Smooth muscle cell (in vitro differentiated cells): ENCODE measurements around the gene RRP1. TPM values are rescaled to one million over a fixed set of nuclear protein-coding genes. Genes with fewer than 3 reads are reported as not detected.
A peak's percentile ranks its signal among the peaks of the same experiment; 100 is the strongest.

ENCODE experiments used
- DNase-seq: peaks from one replicate; lab custom pipeline; 2025; ENCODE audit not compliant: unreplicated experiment; lab: John Stamatoyannopoulos, UW
- H2AFZ ChIP-seq: fragments of 200-600 bp; sonication (generic); 2 replicates; pipeline ENCODE4 v1.6.0; 2016; ENCODE audit warnings: antibody characterized with exemption, low read depth, mild to moderate bottlenecking
- H3F3A ChIP-seq: fragments of 200-600 bp; sonication (generic); 2 replicates; pipeline ENCODE4 v1.6.0; 2017; ENCODE audit warnings: antibody characterized with exemption, low read depth
- H3K27ac ChIP-seq: fragments of 200-600 bp; sonication (generic); 2 replicates; pipeline ENCODE4 v1.5.1; 2016; ENCODE audit warnings: low read depth, mild to moderate bottlenecking
- H3K27me3 ChIP-seq: fragments of 200-600 bp; sonication (generic); 2 replicates; pipeline ENCODE4 v1.6.1; 2016; ENCODE audit warnings: low read depth, mild to moderate bottlenecking
- H3K36me3 ChIP-seq: fragments of 200-600 bp; sonication (generic); 2 replicates; pipeline ENCODE4 v1.5.1; 2016; ENCODE audit warnings: low read depth
- H3K4me1 ChIP-seq: fragments of 200-600 bp; sonication (generic); 2 replicates; pipeline ENCODE4 v1.5.1; 2016; ENCODE audit warnings: low read depth
- H3K4me2 ChIP-seq: fragments of 200-600 bp; sonication (generic); 2 replicates; pipeline ENCODE4 v1.6.0; 2016; ENCODE audit warnings: mild to moderate bottlenecking
- H3K4me3 ChIP-seq: fragments of 200-600 bp; sonication (generic); 2 replicates; pipeline ENCODE4 v1.5.1; 2016; ENCODE audit warnings: mild to moderate bottlenecking
- H3K79me2 ChIP-seq: fragments of 200-600 bp; sonication (generic); 2 replicates; pipeline ENCODE4 v1.6.0; 2016; ENCODE audit warnings: low read depth, mild to moderate bottlenecking
- H3K9ac ChIP-seq: fragments of 200-600 bp; sonication (generic); 2 replicates; pipeline ENCODE4 v1.6.0; 2016; ENCODE audit warnings: low read depth
- H3K9me3 ChIP-seq: fragments of 200-600 bp; sonication (generic); replicated peaks from 2 replicates; pipeline ENCODE4 v1.5.1; 2016; ENCODE audit warnings: low read depth
- H4K20me1 ChIP-seq: fragments of 200-600 bp; sonication (generic); 2 replicates; pipeline ENCODE4 v1.6.0; 2016; ENCODE audit warnings: low read depth
- CTCF ChIP-seq: fragments of 200-600 bp; sonication (generic); IDR thresholded peaks from 2 replicates; pipeline ENCODE4 v1.5.1; 2017; ENCODE audit warnings: borderline replicate concordance, mild to moderate bottlenecking, antibody characterized with exemption; ENCODE audit not compliant: insufficient read depth, poor library complexity, severe bottlenecking
- WGBS: methylation state at CpG from one replicate; pipeline ENCODE4 v1.1.7; 2016; ENCODE audit warnings: low lambda C conversion rate; 5-methylcytosine and 5-hydroxymethylcytosine counted together
- polyA plus RNA-seq: library from polyadenylated mRNA; unstranded; fragments of >200 nt; fragmentation: Nextera tagmentation; extraction: Ambion mirVana; gene quantifications from 2 replicates; pipeline ENCODE4 v1.2.1, GENCODE V29; 2016
- total RNA-seq: library from RNA; depleted of rRNA; stranded (reverse); fragments of >200 nt; gene quantifications from 2 replicates; pipeline ENCODE4 v1.2.3, GENCODE V29; 2014

The RRP1 gene
- total and polyA plus RNA-seq, 2 experiments from 2014 or later: 11.3 to 17.5 TPM

- TF ChIP-seq CTCF: no peak
- no peaks in the 10 kb centered on the region for H3K27me3 ChIP-seq
- peak overlapping the region; percentile 57 for H2AFZ ChIP-seq
- peak overlapping the region; percentile 88 for H3K4me2 ChIP-seq
- no peaks in the 10 kb centered on the region for H3F3A ChIP-seq
- H3K9me3 ChIP-seq: no peaks in the 10 kb centered on the region
- no peak for DNase-seq
- H3K4me1 ChIP-seq: peaks cover 10% of the 10 kb centered on the region
- H3K36me3 ChIP-seq: no peaks in the 10 kb centered on the region
- peak overlapping the region; percentile 63 for H3K9ac ChIP-seq
- H3K4me3 ChIP-seq: peak overlapping the region; percentile 70
- peak overlapping the region; percentile 6 for H3K27ac ChIP-seq
- peaks cover 36% of the 10 kb centered on the region for H3K79me2 ChIP-seq
- no peaks in the 10 kb centered on the region for H4K20me1 ChIP-seq
- WGBS: 29% methylated on average over 13 of the region's 13 CpGs
Observed at GRCh38 chr21:43790010-43790524, 690 bp downstream of the RRP1 start.

DNA sequence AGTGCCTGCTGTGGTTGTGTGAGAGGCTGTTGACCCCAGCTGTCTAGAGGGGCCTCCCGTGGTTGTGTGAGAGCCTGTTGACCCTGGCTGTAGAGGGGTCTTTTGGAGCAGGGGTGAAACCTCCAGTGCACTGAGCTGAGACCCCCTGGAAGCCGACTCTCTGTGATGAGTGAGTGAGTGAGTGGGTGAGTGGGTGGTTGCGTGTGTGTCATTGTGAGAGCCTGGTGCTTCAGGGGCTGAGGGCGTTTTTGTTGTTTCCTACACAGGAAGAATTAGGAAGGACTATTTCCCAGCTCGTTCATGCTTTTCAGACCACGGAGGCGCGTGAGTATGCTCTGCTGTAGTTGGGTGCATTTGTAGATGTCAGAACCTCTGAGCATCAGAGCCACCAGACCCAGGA, 3.0 kb downstream of the RRP1 start:
- peaks cover 10% of the 10 kb centered on the region for H3K4me1 ChIP-seq
- TF ChIP-seq CTCF: no peak
- H3F3A ChIP-seq: no peaks in the 10 kb centered on the region
- H3K9me3 ChIP-seq: no peaks in the 10 kb centered on the region
- no peak overlapping the region for H3K4me3 ChIP-seq
- H4K20me1 ChIP-seq: peaks cover 8% of the 10 kb centered on the region
- WGBS: 92% methylated on average over 8 of the region's 8 CpGs
- H2AFZ ChIP-seq: no peak overlapping the region
- DNase-seq: no peak
- no peak overlapping the region for H3K9ac ChIP-seq
- H3K79me2 ChIP-seq: peaks cover 36% of the 10 kb centered on the region
- H3K36me3 ChIP-seq: no peaks in the 10 kb centered on the region
- no peak overlapping the region for H3K4me2 ChIP-seq
- no peaks in the 10 kb centered on the region for H3K27me3 ChIP-seq
- no peak overlapping the region for H3K27ac ChIP-seq

DNA sequence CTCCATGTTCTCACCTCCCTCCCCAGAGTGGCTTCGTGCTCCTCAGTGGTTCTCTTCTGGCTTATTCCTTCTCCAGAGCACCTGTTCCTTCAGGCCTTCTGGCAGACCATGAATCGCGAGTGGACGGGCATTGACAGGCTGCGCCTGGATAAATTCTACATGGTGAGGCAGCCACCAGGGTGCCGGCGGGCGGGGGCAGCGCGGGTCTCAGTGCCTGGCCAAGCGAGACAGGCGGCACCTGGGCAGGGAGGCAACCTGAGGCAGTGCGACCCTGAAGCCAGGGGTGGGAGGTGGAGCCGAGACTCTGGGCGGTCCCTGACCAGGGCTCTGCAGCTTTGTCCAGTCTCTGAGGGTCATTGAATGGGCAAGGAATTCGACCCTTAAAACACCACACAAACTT, 3.9 kb downstream of the RRP1 start:
- TF ChIP-seq CTCF: no peak
- no peak for DNase-seq
- Histone ChIP-seq H3K4me2 (no peak overlapping the region), H4K20me1 (peaks cover 8% of the 10 kb centered on the region), H3K4me1 (peaks cover 10% of the 10 kb centered on the region), H2AFZ (no peak overlapping the region), H3K4me3 (no peak overlapping the region), H3K9me3 (no peaks in the 10 kb centered on the region), H3K9ac (no peak overlapping the region), H3K79me2 (peaks cover 36% of the 10 kb centered on the region), H3K27me3 (no peaks in the 10 kb centered on the region), H3K27ac (no peak overlapping the region), H3K36me3 (no peaks in the 10 kb centered on the region), H3F3A (no peaks in the 10 kb centered on the region)
- WGBS: 98% methylated on average over 16 of the region's 16 CpGs

- H3K79me2 ChIP-seq: peaks cover 36% of the 10 kb centered on the region
- H3K9me3 ChIP-seq: no peaks in the 10 kb centered on the region
- WGBS: 92% methylated on average over 12 of the region's 12 CpGs
- no peak for TF ChIP-seq CTCF
- H3K4me2 ChIP-seq: no peak overlapping the region
- H3K27ac ChIP-seq: no peak overlapping the region
- peaks cover 8% of the 10 kb centered on the region for H4K20me1 ChIP-seq
- H3K36me3 ChIP-seq: no peaks in the 10 kb centered on the region
- H3K27me3 ChIP-seq: no peaks in the 10 kb centered on the region
- H3K4me1 ChIP-seq: peaks cover 10% of the 10 kb centered on the region
- no peaks in the 10 kb centered on the region for H3F3A ChIP-seq
- DNase-seq: no peak
- no peak overlapping the region for H3K9ac ChIP-seq
- no peak overlapping the region for H2AFZ ChIP-seq
- no peak overlapping the region for H3K4me3 ChIP-seq
Observed at GRCh38 chr21:43794311-43794710, 4.9 kb downstream of the RRP1 start.
